ENCODE results near the gene LRRC8C. TPM values are rescaled to one million over a fixed set of nuclear protein-coding genes. Genes with fewer than 3 reads are reported as not detected.

The LRRC8C gene
- total RNA-seq, 1 experiment from 2014 or later, result 3.5 TPM

DNA sequence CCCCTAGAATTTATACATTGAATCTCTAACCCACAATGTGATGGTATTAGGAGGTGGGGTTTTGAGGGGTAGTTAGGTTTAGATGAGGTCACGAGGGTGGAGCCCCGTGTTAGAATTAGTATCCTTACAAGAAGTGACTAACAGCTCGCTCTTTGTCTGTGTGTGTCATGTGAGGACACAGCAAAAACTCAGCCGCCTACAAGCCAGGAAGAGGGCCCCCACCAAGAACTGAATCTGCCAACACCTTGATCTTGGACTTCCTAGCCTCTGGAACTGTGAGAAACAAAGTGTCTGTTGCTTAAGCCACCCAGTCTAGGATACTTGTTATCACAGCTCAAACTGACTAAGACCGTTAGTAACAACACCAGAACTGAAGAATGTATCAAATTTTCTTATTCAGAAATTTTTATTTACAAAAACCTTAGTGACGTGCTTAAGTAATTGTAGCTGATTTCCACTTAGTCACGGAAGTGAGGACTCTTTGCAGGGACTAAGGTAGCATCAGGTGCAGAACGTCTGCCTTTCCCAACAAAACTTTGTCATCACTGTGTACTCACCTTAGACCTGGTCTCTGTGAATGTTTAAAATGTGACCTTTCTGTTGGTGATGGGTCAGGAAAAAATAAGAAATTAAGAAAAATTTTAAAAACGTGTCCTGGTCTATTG lies 24.5 kb upstream of the LRRC8C start:
- H3K27me3 Mint-ChIP-seq (ENCODE audit: unreplicated experiment), result peaks cover 11% of the 10 kb centered on the region
- intact Hi-C loops (cut with micrococcal nuclease; ENCODE audit: unreplicated experiment), result no loop called here
- no TSS peak for BruUV-seq (replicated peaks)
- H3K36me3 Mint-ChIP-seq (ENCODE audit: insufficient read depth, unreplicated experiment), result no peaks in the 10 kb centered on the region
- H3K9me3 Mint-ChIP-seq (ENCODE audit: low read depth, unreplicated experiment), result no peaks in the 10 kb centered on the region
- no peak overlapping the region for H3K4me3 Mint-ChIP-seq (ENCODE audit: low read depth, unreplicated experiment)
- H3K27ac Mint-ChIP-seq (ENCODE audit: unreplicated experiment), result no peak overlapping the region
- TF ChIP-seq, protein P1, sequence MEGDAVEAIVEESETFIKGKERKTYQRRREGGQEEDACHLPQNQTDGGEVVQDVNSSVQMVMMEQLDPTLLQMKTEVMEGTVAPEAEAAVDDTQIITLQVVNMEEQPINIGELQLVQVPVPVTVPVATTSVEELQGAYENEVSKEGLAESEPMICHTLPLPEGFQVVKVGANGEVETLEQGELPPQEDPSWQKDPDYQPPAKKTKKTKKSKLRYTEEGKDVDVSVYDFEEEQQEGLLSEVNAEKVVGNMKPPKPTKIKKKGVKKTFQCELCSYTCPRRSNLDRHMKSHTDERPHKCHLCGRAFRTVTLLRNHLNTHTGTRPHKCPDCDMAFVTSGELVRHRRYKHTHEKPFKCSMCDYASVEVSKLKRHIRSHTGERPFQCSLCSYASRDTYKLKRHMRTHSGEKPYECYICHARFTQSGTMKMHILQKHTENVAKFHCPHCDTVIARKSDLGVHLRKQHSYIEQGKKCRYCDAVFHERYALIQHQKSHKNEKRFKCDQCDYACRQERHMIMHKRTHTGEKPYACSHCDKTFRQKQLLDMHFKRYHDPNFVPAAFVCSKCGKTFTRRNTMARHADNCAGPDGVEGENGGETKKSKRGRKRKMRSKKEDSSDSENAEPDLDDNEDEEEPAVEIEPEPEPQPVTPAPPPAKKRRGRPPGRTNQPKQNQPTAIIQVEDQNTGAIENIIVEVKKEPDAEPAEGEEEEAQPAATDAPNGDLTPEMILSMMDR (IDR thresholded peaks at IDR 0.05; ENCODE audit: unreplicated experiment), result no peak
- peaks cover 18% of the 10 kb centered on the region for H3K4me1 Mint-ChIP-seq (ENCODE audit: low read depth, unreplicated experiment)
- DNase-seq, result no peak
- CTCF ChIA-PET, result no interaction called here

- DNase-seq, result no peak
- intact Hi-C loops (cut with micrococcal nuclease; ENCODE audit: unreplicated experiment), result no loop called here
- BruUV-seq (replicated peaks), result no TSS peak
- peaks cover 11% of the 10 kb centered on the region for H3K27me3 Mint-ChIP-seq (ENCODE audit: unreplicated experiment)
- peaks cover 18% of the 10 kb centered on the region for H3K4me1 Mint-ChIP-seq (ENCODE audit: low read depth, unreplicated experiment)
- H3K4me3 Mint-ChIP-seq (ENCODE audit: low read depth, unreplicated experiment), result no peak overlapping the region
- no peak overlapping the region for H3K27ac Mint-ChIP-seq (ENCODE audit: unreplicated experiment)
- TF ChIP-seq, protein P1 (IDR thresholded peaks at IDR 0.05; ENCODE audit: unreplicated experiment), result no peak
- CTCF ChIA-PET, result no interaction called here
- no peaks in the 10 kb centered on the region for H3K36me3 Mint-ChIP-seq (ENCODE audit: insufficient read depth, unreplicated experiment)
- no peaks in the 10 kb centered on the region for H3K9me3 Mint-ChIP-seq (ENCODE audit: low read depth, unreplicated experiment)
Observed at GRCh38 chr1:89608984-89609725, 23.8 kb upstream of the LRRC8C start.

GRCh38 chr1:89609781-89610456 lies 23.0 kb upstream of the LRRC8C start:
- H3K4me1 Mint-ChIP-seq (ENCODE audit: low read depth, unreplicated experiment), result peaks cover 15% of the 10 kb centered on the region
- no TSS peak for BruUV-seq (replicated peaks)
- H3K4me3 Mint-ChIP-seq (ENCODE audit: low read depth, unreplicated experiment), result no peak overlapping the region
- peaks cover 11% of the 10 kb centered on the region for H3K27me3 Mint-ChIP-seq (ENCODE audit: unreplicated experiment)
- H3K36me3 Mint-ChIP-seq (ENCODE audit: insufficient read depth, unreplicated experiment), result no peaks in the 10 kb centered on the region
- no peak for DNase-seq
- intact Hi-C loops (cut with micrococcal nuclease; ENCODE audit: unreplicated experiment), result no loop called here
- CTCF ChIA-PET, result no interaction called here
- H3K27ac Mint-ChIP-seq (ENCODE audit: unreplicated experiment), result no peak overlapping the region
- H3K9me3 Mint-ChIP-seq (ENCODE audit: low read depth, unreplicated experiment), result no peaks in the 10 kb centered on the region
- TF ChIP-seq, protein P1 (IDR thresholded peaks at IDR 0.05; ENCODE audit: unreplicated experiment), result no peak

GRCh38 chr1:89610457-89611011 lies 22.4 kb upstream of the LRRC8C start:
- H3K27ac Mint-ChIP-seq (ENCODE audit: unreplicated experiment), result no peak overlapping the region
- H3K4me1 Mint-ChIP-seq (ENCODE audit: low read depth, unreplicated experiment), result peaks cover 9% of the 10 kb centered on the region
- BruUV-seq (replicated peaks), result no TSS peak
- no peaks in the 10 kb centered on the region for H3K9me3 Mint-ChIP-seq (ENCODE audit: low read depth, unreplicated experiment)
- peaks cover 11% of the 10 kb centered on the region for H3K27me3 Mint-ChIP-seq (ENCODE audit: unreplicated experiment)
- intact Hi-C loops (cut with micrococcal nuclease; ENCODE audit: unreplicated experiment), result no loop called here
- H3K36me3 Mint-ChIP-seq (ENCODE audit: insufficient read depth, unreplicated experiment), result no peaks in the 10 kb centered on the region
- DNase-seq, result no peak
- CTCF ChIA-PET, result no interaction called here
- TF ChIP-seq, protein P1 (IDR thresholded peaks at IDR 0.05; ENCODE audit: unreplicated experiment), result no peak
- H3K4me3 Mint-ChIP-seq (ENCODE audit: low read depth, unreplicated experiment), result no peak overlapping the region

Data from Calu3 (cell line).